Chondrocyte (in vitro differentiated cells): Measurements from ENCODE around the gene H2BK1. TPM values are rescaled to one million over a fixed set of nuclear protein-coding genes. Genes with fewer than 3 reads are reported as not detected.

Source experiments
- DNase-seq: peaks from one replicate; pipeline ENCODE4 v3.0.0; 2021; ENCODE audit warnings: mixed read lengths, low spot score
- H3K27ac Mint-ChIP-seq: one replicate; pipeline ENCODE4 v1.8.0; 2021; ENCODE audit warnings: mild to moderate bottlenecking, moderate library complexity, mixed read lengths; ENCODE audit not compliant: unreplicated experiment
- H3K27me3 Mint-ChIP-seq: 2 replicates; pipeline ENCODE4 v1.8.0; 2021; ENCODE audit warnings: low read depth, mixed read lengths
- H3K36me3 Mint-ChIP-seq: 2 replicates; pipeline ENCODE4 v1.8.0; 2021; ENCODE audit warnings: low read depth, mixed read lengths
- H3K4me1 Mint-ChIP-seq: 2 replicates; pipeline ENCODE4 v1.8.0; 2021; ENCODE audit warnings: low read depth, mild to moderate bottlenecking, mixed read lengths
- H3K4me3 Mint-ChIP-seq: one replicate; pipeline ENCODE4 v1.8.0; 2021; ENCODE audit warnings: mild to moderate bottlenecking, moderate library complexity, mixed read lengths; ENCODE audit not compliant: unreplicated experiment
- H3K9me3 Mint-ChIP-seq: 2 replicates; pipeline ENCODE4 v1.8.0; 2021; ENCODE audit warnings: low read depth, mixed read lengths
- total RNA-seq: library from RNA; stranded (reverse); gene quantifications from 3 replicates; pipeline ENCODE4 v1.2.1, GENCODE V29; 2021
- TF ChIP-seq, protein P1 (sequence below): fragments of 200-600 bp; sonication (generic); IDR thresholded peaks from 2 replicates; pipeline ENCODE4 v1.5.0; 2021; ENCODE audit warnings: antibody characterized with exemption, mild to moderate bottlenecking, moderate library complexity

Gene H2BK1
- total RNA-seq, 1 donor from 2014 or later: not detected

DNA sequence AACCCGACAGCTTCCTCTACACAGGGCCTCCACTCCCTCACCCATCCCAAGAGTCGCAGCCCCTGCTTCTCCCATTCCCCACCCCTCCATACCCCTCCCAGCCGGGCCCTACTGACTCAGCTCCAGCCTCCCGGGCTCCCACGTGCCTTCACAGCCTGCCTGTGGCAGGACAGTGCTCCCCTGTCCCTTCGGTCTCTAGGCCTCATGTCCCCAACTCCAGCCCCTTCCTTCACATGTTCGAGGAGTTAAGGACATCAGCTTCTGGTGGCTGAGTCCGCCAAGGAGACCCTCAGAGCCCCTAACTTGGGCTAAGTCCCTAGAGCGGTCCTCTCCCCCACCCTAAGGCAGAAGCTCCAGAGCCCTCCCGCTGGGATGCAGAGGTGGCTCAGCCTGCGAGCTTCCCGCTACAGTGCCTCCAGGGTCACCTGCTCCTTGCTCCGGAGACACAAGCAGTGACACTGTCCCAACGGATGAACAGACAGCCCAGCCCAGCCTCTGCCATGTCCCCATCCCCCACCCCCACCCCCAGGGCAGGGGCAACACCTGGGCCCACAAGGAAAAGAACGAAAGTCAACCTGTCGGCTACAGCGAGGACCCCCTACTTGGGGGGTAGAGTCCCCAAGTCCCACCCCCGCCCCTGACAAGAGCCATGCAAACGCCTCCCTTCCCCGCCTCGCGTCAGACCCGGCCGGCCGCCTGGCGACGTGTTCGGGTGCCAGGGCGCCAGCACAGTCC lies 37.5 kb upstream of the H2BK1 start:
- H3K27me3 Mint-ChIP-seq: no peaks in the 10 kb centered on the region
- H3K27ac Mint-ChIP-seq: peak overlapping the region; percentile 100
- DNase-seq: no peak
- peaks cover 71% of the 10 kb centered on the region for H3K4me1 Mint-ChIP-seq
- H3K4me3 Mint-ChIP-seq: peak overlapping the region; percentile 99
- peaks cover 3% of the 10 kb centered on the region for H3K36me3 Mint-ChIP-seq
- TF ChIP-seq, protein P1, sequence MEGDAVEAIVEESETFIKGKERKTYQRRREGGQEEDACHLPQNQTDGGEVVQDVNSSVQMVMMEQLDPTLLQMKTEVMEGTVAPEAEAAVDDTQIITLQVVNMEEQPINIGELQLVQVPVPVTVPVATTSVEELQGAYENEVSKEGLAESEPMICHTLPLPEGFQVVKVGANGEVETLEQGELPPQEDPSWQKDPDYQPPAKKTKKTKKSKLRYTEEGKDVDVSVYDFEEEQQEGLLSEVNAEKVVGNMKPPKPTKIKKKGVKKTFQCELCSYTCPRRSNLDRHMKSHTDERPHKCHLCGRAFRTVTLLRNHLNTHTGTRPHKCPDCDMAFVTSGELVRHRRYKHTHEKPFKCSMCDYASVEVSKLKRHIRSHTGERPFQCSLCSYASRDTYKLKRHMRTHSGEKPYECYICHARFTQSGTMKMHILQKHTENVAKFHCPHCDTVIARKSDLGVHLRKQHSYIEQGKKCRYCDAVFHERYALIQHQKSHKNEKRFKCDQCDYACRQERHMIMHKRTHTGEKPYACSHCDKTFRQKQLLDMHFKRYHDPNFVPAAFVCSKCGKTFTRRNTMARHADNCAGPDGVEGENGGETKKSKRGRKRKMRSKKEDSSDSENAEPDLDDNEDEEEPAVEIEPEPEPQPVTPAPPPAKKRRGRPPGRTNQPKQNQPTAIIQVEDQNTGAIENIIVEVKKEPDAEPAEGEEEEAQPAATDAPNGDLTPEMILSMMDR: peak; percentile 17
- H3K9me3 Mint-ChIP-seq: no peaks in the 10 kb centered on the region

DNA sequence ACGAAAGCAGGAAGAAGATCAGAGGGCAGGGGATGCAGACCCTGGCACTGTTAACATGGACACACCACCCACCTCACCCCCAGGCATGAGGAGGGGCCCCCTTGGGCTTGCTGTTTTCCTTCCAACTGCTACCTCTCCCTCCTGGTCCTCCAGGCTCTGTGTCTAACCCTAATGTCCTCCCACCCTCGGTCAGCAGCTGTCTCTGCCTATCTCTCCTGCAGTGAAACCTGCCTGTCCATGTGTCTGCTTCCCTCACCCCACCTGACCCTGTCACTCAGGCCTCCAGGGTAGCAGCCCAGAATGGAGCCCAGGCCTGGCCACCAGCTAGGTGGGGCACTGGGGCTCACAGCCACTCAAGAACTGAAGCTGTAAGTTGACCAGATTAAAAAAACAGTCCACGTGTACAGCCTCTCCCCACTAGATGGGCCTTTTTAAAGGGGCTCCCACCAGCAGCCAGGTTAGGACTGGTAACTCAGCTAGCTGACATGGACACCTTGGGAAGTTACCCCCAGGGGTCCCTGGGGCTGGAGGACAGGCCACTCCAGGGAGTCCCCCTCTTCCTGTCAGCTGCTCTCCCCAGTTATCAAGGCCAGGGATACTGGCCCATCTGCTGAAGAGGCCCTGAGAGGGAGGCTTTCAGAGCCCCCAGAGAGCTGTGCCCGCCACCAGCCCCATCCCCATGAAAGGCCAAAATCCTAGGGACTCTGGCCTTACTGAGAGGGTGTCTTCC lies 36.7 kb upstream of the H2BK1 start:
- no peaks in the 10 kb centered on the region for H3K27me3 Mint-ChIP-seq
- DNase-seq: no peak
- peaks cover 4% of the 10 kb centered on the region for H3K36me3 Mint-ChIP-seq
- peak overlapping the region; percentile 99 for H3K4me3 Mint-ChIP-seq
- peak overlapping the region; percentile 100 for H3K27ac Mint-ChIP-seq
- no peaks in the 10 kb centered on the region for H3K9me3 Mint-ChIP-seq
- peaks cover 64% of the 10 kb centered on the region for H3K4me1 Mint-ChIP-seq
- TF ChIP-seq, protein P1: no peak

DNA sequence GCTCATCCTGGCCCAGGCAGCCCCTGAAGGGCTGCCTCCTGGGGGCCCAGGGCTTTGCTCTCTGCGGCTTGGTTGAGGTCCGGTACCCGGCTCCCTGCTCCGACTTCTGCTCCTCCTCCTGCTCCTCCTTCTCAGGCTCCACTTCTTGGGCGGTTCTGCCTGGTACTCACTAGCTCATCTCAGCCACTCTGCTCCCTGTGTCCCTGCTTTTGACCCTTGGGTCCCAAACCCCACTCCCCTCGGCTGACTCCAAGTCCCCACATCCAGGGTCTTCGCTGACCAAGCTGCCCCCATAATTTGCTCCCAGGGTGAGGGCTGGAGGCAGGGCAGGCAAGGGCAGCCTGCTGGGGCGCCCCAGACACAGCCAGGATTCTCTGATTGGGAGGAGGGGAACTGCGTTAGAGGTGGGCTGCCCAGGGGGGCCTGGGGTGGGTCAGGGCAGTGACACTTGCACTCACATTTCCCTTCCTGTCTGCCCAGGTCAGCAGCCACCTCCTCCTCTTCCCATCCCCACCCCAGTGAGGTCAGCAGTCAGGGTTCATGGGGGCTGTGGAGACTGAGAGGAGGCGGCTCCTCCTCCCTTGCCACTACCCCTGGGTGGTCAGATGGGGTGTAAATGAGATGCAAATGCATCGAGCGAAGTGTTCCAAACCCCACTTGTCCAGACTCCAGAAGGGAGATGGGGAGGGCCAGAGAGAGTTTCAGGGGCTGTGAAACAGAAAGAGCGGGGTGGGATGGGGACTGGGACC lies 36.0 kb upstream of the H2BK1 start:
- peak overlapping the region; percentile 100 for H3K27ac Mint-ChIP-seq
- peak overlapping the region; percentile 99 for H3K4me3 Mint-ChIP-seq
- H3K9me3 Mint-ChIP-seq: no peaks in the 10 kb centered on the region
- DNase-seq: no peak
- H3K4me1 Mint-ChIP-seq: peaks cover 63% of the 10 kb centered on the region
- H3K36me3 Mint-ChIP-seq: peaks cover 9% of the 10 kb centered on the region
- TF ChIP-seq, protein P1: no peak
- H3K27me3 Mint-ChIP-seq: no peaks in the 10 kb centered on the region

DNA sequence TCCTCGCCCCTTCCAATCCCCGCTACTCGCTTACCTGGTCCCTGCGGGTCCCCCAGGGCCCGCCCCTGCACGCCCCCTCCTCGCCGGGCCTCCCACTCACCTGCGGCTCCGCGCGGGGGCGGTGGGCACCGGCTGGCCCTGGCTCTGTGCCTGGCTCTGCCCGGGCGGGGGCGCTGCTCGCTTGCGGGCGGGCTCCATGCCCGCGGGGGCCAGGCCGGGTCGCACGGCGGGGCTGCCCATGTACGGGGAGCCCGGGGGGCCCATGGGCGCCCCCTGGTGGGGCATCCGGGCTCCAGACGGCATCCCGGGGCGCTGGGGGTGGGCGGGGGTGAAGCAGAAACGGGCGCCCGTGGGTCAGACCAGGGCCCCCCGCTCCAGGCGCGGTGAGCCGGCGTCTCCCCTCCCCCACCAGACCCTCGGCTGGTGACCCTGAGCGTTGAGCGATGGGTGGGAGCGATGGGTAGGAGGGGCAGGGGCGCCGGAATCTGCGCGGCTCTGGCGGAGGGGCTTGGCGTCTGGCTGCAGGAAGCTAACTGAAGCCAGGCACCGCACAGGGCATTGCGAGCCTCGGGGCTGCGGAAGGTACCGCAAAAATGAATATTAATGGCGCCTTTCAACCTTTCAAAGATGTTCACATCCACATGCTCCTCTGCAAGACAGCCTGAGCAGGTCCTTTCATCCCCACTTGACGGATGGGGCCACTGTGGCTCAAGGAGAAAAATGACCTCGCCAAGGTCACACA lies 35.2 kb upstream of the H2BK1 start:
- H3K27me3 Mint-ChIP-seq: no peaks in the 10 kb centered on the region
- peak overlapping the region; percentile 100 for H3K27ac Mint-ChIP-seq

More for the DNA sequence above, 35.2 kb upstream of the H2BK1 start:
- TF ChIP-seq, protein P1: peak; percentile 84
- H3K4me1 Mint-ChIP-seq: peaks cover 55% of the 10 kb centered on the region
- peaks cover 10% of the 10 kb centered on the region for H3K36me3 Mint-ChIP-seq
- peak overlapping the region; percentile 99 for H3K4me3 Mint-ChIP-seq
- DNase-seq: no peak
- H3K9me3 Mint-ChIP-seq: no peaks in the 10 kb centered on the region
